Fibroblast of lung (primary cell): Measurements from ENCODE around the gene CDHR2. TPM values are rescaled to one million over a fixed set of nuclear protein-coding genes. Genes with fewer than 3 reads are reported as not detected.

Experiments
- DNase-seq, 2 donors: peaks; one replicate each; pipeline versions ENCODE4 v3.0.0 to v3.0.0-alpha.2; 2010; ENCODE audit warnings: low read depth in 2 of 2
- H2AFZ ChIP-seq: 2 replicates; pipeline ENCODE4 v1.5.1; 2012; ENCODE audit warnings: low read length, control low read depth, inconsistent platforms
- H3K27ac ChIP-seq: 2 replicates; pipeline ENCODE4 v1.5.1; 2011; ENCODE audit warnings: low read length, control low read depth; ENCODE audit not compliant: insufficient read depth
- H3K27me3 ChIP-seq: 2 replicates; pipeline ENCODE4 v1.5.1; 2011; ENCODE audit warnings: mild to moderate bottlenecking, low read length; ENCODE audit not compliant: control insufficient read depth, insufficient read depth
- H3K36me3 ChIP-seq: 2 replicates; pipeline ENCODE4 v1.5.1; 2011; ENCODE audit warnings: low read length; ENCODE audit not compliant: control insufficient read depth, insufficient read depth
- H3K4me1 ChIP-seq: 2 replicates; pipeline ENCODE4 v1.5.1; 2011; ENCODE audit warnings: low read length; ENCODE audit not compliant: control insufficient read depth, insufficient read depth; ENCODE audit errors: extremely low read depth
- H3K4me2 ChIP-seq: 2 replicates; pipeline ENCODE4 v1.5.1; 2011; ENCODE audit warnings: low read length, control low read depth; ENCODE audit not compliant: insufficient read depth; ENCODE audit errors: extremely low read depth
- H3K4me3 ChIP-seq, 4 experiments: fragments of 200-600 bp in 1 of 4; sonication (generic) in 1 of 4; replicated peaks in 1 of 4; 2 replicates each; pipeline ENCODE4 v1.5.1; 2011 to 2016; ENCODE audit warnings: low read length in 4 of 4, low read depth in 3 of 4, mild to moderate bottlenecking in 3 of 4, control low read depth in 2 of 4, inconsistent platforms in 1 of 4, mixed read lengths in 1 of 4; ENCODE audit not compliant: insufficient read depth in 1 of 4; ENCODE audit errors: control extremely low read depth in 1 of 4
- H3K79me2 ChIP-seq: 2 replicates; pipeline ENCODE4 v1.5.1; 2012; ENCODE audit warnings: mild to moderate bottlenecking, low read length, inconsistent platforms; ENCODE audit not compliant: control insufficient read depth, insufficient read depth
- H3K9ac ChIP-seq: 2 replicates; pipeline ENCODE4 v1.5.1; 2011; ENCODE audit warnings: mild to moderate bottlenecking, low read length, control low read depth; ENCODE audit not compliant: insufficient read depth
- H3K9me3 ChIP-seq: 2 replicates; pipeline ENCODE4 v1.5.1; 2012; ENCODE audit warnings: low read depth, low read length; ENCODE audit not compliant: control insufficient read depth, insufficient read depth
- H4K20me1 ChIP-seq: 2 replicates; pipeline ENCODE4 v1.5.1; 2011; ENCODE audit warnings: low read length; ENCODE audit not compliant: control insufficient read depth, insufficient read depth; ENCODE audit errors: extremely low read depth
- CTCF ChIP-seq, 2 donors: IDR thresholded peaks in 1 of 2; conservative IDR thresholded peaks in 1 of 2; 1 replicate in 1 of 2; 2 replicates in 1 of 2; pipeline ENCODE4 v1.5.1; 2011 to 2012; ENCODE audit warnings: low read length in 2 of 2, control low read depth in 1 of 2, inconsistent platforms in 1 of 2, low read depth in 1 of 2, mild to moderate bottlenecking in 1 of 2
- EZH2 ChIP-seq: IDR thresholded peaks from 2 replicates; pipeline ENCODE4 v1.5.1; 2012; ENCODE audit warnings: low read length, control low read depth, mild to moderate bottlenecking; ENCODE audit errors: missing control alignments
- polyA plus RNA-seq, 2 donors: library from polyadenylated mRNA; depleted of rRNA in 1 of 2; stranded (reverse) in 1 of 2; unstranded in 1 of 2; fragments of >200 nt; gene quantifications; 2 replicates each; pipeline ENCODE4 v1.2.1, GENCODE V29; 2011 to 2012; ENCODE audit warnings: missing spikeins in 1 of 2
- total RNA-seq: library from RNA; depleted of rRNA; stranded (reverse); fragments of >200 nt; gene quantifications from 2 replicates; pipeline ENCODE4 v1.2.1, GENCODE V29; 2014

CDHR2 gene
- total and polyA plus RNA-seq, 2 donors (not counting 1 experiment from before 2014, with no cell fraction given) = under 0.01 TPM; not detected in 1

- Histone ChIP-seq H3K9ac (no peak overlapping the region), H3K36me3 (no peaks in the 10 kb centered on the region), H3K4me1 (no peaks in the 10 kb centered on the region), H4K20me1 (no peaks in the 10 kb centered on the region), H3K79me2 (no peaks in the 10 kb centered on the region), H3K4me3 (no peak overlapping the region), H3K27me3 (no peaks in the 10 kb centered on the region), H3K27ac (no peak overlapping the region), H2AFZ (no peak overlapping the region), H3K4me2 (no peak overlapping the region), H3K9me3 (no peaks in the 10 kb centered on the region)
- TF ChIP-seq EZH2 (no peak), CTCF (conservative IDR thresholded peaks at IDR 0.05 in 1 of 2, IDR thresholded peaks at IDR 0.05 in 1 of 2; ENCODE audit: low read depth in 1 of 2, low read length in 2 of 2) (no peak)
- DNase-seq = no peak
Measured at GRCh38 chr5:176559683-176560082, 10.5 kb downstream of the CDHR2 start.

GRCh38 chr5:176560364-176560763 lies 11.2 kb downstream of the CDHR2 start:
- H3K4me1 ChIP-seq = no peaks in the 10 kb centered on the region
- no peak overlapping the region for H3K4me3 ChIP-seq
- no peak for TF ChIP-seq EZH2
- no peak for TF ChIP-seq CTCF (conservative IDR thresholded peaks at IDR 0.05 in 1 of 2, IDR thresholded peaks at IDR 0.05 in 1 of 2; ENCODE audit: low read depth in 1 of 2, low read length in 2 of 2)
- H3K9ac ChIP-seq = no peak overlapping the region
- no peak for DNase-seq
- no peak overlapping the region for H3K27ac ChIP-seq
- H3K27me3 ChIP-seq = no peaks in the 10 kb centered on the region
- H3K79me2 ChIP-seq = no peaks in the 10 kb centered on the region
- no peaks in the 10 kb centered on the region for H4K20me1 ChIP-seq
- no peak overlapping the region for H3K4me2 ChIP-seq
- H2AFZ ChIP-seq = no peak overlapping the region
- no peaks in the 10 kb centered on the region for H3K36me3 ChIP-seq
- no peaks in the 10 kb centered on the region for H3K9me3 ChIP-seq

GRCh38 chr5:176561259-176561658 lies 12.1 kb downstream of the CDHR2 start:
- no peak for TF ChIP-seq CTCF (conservative IDR thresholded peaks at IDR 0.05 in 1 of 2, IDR thresholded peaks at IDR 0.05 in 1 of 2; ENCODE audit: low read depth in 1 of 2, low read length in 2 of 2)
- no peak for TF ChIP-seq EZH2
- Histone ChIP-seq H3K79me2 (no peaks in the 10 kb centered on the region), H3K36me3 (no peaks in the 10 kb centered on the region)

More at GRCh38 chr5:176561259-176561658, 12.1 kb downstream of the CDHR2 start:
- Histone ChIP-seq H3K4me2 (no peak overlapping the region), H3K27me3 (no peaks in the 10 kb centered on the region), H3K9me3 (no peaks in the 10 kb centered on the region), H4K20me1 (no peaks in the 10 kb centered on the region), H3K27ac (no peak overlapping the region), H3K9ac (no peak overlapping the region), H3K4me1 (no peaks in the 10 kb centered on the region), H2AFZ (no peak overlapping the region), H3K4me3 (no peak overlapping the region)
- DNase-seq = no peak
